Hepatic stellate cell (primary cell): Measurements from ENCODE around the gene PLEKHN1.
"Not testable (repeated sequence)": the region's sequence is repeated elsewhere in the genome, so short reads cannot be mapped to it uniquely, and the experiment has no call there.

ENCODE experiments used
- DNase-seq: peaks from one replicate; pipeline ENCODE4 v3.0.0; 2011; ENCODE audit warnings: low spot score

The PLEKHN1 gene

DNA sequence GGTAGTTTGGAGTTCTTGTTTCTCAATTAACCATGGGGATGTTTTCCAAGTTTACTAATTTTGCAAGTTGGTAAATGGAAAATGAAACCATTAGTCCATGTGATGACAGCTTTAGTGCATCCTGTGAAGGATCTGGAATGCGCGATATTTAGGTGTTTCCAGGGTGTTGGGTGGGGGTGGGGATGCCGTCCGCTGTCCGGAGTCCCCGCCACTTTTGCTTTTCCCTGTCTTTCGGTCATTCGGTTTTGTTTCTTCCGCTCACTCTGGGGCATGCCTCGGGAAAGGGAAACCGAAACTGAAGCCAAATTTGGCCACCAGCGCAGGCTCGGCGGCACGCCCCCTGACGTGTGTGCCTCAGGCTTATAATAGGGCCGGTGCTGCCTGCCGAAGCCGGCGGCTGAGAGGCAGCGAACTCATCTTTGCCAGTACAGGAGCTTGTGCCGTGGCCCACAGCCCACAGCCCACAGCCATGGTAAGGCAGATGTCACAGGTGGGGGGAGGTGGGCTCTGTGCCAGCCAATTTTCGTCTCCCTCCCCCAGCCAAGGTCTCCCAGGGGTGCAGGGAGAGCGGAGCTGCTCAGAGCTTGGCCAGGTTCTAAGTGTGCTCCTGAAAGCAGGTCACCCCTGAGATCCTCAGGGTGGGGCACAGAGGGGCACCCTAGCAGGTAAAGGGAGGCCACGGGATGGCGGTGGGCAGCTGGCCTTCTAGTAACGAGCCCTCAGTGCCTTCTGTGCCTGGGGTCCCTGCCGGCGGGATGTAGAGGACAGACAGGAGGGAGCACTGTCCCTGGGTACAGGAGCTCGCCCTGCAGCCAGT is 47.0 kb downstream of the PLEKHN1 start, which contains the start of gene ISG15:
Gene ISG15 (plus strand): TSS at position 393 of the 817 bp plus-strand sequence. CDS start 77 bp downstream, at position 470.
- peak; percentile 84 for DNase-seq

DNA sequence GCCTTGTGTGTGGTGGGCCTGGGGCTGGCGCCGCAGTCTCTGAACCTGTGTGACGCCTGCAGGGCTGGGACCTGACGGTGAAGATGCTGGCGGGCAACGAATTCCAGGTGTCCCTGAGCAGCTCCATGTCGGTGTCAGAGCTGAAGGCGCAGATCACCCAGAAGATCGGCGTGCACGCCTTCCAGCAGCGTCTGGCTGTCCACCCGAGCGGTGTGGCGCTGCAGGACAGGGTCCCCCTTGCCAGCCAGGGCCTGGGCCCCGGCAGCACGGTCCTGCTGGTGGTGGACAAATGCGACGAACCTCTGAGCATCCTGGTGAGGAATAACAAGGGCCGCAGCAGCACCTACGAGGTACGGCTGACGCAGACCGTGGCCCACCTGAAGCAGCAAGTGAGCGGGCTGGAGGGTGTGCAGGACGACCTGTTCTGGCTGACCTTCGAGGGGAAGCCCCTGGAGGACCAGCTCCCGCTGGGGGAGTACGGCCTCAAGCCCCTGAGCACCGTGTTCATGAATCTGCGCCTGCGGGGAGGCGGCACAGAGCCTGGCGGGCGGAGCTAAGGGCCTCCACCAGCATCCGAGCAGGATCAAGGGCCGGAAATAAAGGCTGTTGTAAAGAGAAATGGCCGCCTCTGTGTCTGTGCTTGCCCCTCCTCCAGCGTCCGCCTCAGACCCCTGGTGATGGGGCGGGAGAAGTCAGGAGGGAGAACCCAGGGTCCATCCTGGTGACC is 47.8 kb downstream of the PLEKHN1 start:
- DNase-seq: no peak

DNA sequence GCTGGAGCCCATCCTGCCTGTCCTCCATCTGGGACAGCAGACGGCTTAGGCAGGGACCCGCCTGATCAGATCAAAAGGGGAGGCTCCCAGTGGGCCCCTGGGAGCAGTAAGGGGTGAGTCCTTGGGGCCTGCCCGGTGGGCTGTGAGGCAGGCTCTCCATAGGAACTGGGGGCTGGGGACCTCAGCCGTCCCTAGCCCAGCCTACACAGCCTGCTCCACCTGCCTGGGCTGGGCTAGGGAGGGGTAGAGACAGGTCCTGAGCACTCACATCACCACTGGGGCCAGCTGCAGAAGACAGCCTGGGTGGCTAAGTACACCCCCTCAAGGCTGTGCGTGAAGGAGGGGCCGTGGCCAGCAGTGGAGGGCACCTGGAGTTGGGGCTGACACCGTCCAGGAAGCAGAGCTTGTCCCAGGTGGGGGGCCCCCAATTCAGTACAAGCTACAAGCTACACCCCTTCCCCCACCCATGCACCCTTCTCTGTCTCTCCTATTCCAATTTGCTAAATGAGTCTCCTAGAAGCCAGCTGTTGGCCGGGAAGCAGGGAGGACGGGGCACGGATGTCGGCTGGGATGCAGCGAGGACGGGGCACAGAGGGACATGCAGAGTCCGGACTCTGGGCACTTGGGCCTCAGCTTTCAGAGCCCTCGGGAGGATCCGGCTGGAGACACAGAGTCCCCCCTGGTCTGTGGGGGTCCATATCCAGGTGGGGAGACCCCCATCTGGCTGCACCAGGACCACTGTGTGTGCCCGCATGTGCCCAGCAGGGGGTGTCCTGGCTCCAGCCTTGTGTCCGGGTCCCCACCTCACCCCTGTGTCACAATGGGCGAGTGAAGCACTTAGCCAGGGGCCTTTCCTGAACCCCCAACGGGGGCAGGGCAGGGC is 48.8 kb downstream of the PLEKHN1 start:
- DNase-seq: no peak

DNA sequence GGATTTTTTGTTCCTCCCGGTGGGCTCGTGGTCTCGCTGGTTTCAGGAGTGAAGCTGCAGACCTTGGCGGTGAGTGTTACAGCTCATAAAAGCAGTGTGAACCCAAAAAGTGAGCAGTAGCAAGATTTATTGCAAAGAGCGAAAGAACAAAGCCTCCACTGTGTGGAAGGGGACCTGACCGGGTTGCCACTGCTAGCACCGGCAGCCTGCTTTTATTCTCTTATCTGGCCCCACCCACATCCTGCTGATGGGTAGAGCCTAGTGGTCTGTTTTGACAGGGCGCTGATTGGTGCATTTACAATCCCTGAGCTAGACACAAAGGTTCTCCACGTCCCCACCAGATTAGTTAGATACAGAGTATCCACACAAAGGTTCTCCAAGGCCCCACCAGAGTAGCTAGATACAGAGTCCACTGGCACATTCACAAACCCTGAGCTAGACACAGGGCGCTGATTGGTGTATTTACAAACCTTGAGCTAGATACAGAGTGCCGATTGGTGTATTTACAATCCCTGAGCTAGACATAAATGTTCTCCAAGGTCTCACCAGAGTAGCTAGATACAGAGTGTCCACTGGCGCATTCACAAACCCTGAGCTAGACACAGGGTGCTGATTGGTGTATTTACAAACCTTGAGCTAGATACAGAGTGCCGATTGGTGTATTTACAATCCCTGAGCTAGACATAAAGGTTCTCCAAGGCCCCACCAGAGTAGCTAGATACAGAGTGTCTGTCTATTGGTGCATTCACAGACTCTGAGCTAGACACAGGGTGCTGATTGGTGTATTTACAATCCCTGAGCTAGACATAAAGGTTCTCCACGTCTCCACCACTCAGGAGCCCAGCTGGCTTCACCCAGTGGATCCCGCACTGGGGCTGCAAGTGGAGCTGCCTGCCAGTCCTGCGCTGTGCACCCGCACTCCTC is 51.4 kb downstream of the PLEKHN1 start:
- not testable (repeated sequence) for DNase-seq

DNA sequence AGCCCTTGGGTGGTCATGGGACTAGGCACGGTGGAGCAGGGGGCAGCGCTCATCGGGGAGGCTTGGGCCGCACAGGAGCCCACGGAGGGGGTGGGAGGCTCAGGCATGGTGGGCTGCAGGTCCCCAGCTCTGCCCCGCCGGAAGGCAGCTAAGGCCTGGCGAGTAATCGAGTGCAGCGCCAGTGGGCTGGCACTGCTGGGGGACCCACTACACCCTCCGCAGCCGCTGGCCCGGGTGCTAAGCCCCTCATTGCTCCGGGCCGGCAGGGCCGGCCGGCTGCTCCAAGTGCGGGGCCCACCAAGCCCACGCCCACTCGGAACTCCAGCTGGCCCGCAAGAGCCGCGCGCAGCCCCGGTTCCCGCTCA is 52.0 kb downstream of the PLEKHN1 start:
- DNase-seq: not testable (repeated sequence)

DNA sequence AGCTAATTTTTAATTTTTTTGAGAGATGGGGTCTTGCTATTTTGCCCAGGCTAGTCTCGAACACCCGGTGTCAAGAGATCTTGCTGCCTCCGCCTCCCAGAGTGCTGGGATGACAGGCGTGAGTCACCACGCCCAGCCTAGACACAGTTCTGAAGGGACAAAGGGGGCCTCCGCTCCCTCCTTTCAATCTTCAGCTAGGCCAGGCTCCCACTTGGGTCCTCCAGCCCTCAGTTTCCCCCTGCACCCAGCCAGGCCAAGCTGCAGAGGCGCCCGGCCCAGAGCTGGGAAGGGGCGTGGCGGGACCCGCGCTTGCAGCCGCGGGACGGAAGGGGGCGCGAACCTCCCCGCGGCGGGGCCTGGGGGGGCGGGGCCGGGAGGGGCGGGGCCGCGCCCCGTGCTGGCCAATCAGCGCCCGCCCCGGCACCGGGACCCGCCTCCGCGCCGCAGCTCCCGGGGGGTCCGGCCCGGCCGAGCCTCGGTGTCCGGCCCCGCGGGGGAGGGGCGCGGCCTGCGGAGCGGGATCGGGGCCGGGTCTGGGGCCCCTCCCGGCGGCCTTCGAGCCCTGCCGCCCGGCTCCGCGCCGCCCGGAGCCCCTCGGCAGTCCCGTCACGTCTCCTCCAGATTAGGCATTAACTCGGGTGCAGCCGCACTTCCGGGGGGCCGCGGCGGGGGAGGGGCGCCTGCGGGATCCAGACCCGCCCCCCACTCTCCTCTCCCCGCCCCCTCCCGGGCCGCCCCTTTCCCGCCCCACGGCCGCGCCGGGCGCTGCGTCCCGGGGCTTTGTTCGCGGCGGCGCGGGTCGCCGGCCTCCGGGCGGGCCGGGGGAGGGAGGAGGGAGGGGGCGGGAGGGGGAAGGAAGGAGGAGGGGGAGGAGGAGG is 53.1 kb downstream of the PLEKHN1 start:
- DNase-seq: peak; percentile 97

DNA sequence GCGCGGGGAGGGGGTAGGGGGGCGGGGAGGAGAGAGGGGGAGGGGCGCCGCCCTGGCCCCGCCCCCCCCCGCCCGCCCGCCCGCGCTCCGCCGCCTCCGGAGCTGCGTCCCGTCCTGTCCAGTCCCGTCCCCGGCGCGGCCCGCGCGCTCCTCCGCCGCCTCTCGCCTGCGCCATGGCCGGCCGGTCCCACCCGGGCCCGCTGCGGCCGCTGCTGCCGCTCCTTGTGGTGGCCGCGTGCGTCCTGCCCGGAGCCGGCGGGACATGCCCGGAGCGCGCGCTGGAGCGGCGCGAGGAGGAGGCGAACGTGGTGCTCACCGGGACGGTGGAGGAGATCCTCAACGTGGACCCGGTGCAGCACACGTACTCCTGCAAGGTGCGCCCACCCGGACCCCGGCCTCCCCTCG is 53.7 kb downstream of the PLEKHN1 start, which contains the start of gene AGRN:
Gene AGRN (plus strand): TSS at position 121 of the 405 bp plus-strand sequence. CDS start 53 bp downstream, at position 174.
- no peak for DNase-seq

DNA sequence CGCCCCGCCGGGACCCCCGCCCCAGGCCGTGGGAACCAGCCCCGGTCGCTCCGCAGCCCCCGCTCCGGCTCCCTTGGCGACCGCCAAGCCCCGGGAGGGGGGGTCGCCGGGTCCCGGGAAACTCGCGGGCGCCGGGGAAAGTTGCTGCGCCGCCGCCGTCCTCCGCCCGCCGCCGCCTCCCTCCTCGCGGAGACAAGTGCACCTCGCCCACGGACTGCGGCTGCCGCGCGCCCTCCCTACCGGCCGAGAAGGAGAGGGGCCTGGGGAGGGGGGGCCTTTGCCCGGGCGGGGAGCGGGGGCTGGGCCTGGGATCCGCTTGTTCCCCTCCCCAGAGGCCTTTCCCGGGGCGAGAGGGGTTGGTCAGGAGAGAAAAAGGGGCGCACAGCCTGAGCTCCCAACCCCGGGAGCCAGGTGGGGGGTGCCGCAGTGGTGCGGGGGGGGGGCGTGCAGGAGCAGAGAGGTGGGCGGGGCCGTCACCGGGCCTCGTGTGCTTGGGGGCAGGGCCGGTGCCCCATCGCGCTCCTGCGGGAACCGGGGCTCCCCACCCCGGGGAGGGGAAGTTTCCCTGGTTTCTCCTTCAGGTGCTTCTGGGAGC is 54.2 kb downstream of the PLEKHN1 start:
- peak; percentile 50 for DNase-seq

DNA sequence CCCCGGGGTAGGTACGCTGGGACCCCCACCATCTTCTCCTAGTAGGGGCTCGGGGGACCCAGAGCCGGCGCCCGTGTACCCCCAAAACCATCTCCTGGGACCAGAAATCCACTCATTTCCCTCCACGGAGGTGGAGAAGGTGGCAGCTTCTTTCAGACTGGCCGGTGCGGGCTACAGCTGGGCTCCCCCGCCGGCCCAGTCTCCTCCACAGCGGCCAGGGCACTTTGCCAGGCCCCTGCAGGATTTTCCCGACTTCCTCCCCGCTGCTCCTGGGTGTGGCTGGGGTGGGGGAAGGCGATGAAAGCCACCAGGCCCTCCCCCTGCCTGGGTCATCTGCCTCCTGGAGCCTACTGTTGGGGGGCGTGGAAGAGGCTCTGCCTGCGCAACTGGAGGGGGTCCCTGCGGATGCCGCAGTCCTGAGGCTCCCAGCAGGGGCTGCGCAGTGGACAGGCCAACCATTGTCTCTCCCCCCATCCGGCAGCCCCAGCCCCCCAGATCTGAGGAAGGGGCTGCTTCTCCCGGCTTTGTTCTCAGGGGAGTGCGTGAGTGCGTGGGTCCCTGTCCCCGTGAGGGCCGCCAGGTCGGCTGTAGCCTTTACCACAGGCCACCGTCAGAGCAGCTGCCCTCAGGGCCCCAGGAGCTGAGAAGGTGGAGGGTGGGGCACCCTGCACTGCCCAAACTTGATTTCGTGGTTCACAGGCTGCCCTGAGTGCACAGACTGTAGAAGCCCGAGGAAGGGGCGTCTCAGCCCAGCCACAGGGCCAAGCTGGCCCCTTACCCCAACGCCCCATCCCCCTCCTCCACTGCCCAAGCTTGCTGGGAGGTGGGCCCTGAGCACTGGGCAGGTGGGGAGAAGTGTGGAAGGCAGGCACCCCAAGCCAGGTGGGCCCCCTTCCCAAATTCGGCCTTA is 55.0 kb downstream of the PLEKHN1 start:
- DNase-seq: peak; percentile 87

DNA sequence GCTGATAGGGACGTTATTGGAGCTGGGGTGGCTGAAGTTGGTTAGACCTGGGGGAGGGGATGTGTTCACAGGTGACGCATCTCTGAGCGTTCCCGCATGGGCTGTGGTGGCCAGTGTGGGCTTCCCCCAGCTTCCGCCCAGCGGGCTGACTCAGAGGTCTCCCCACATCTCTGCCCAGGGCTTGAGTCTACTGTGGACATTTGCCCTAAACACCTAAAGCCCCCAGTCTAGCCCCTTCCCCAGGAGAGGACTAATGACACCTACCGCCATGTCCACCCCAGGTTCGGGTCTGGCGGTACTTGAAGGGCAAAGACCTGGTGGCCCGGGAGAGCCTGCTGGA is 55.6 kb downstream of the PLEKHN1 start:
- DNase-seq: no peak

DNA sequence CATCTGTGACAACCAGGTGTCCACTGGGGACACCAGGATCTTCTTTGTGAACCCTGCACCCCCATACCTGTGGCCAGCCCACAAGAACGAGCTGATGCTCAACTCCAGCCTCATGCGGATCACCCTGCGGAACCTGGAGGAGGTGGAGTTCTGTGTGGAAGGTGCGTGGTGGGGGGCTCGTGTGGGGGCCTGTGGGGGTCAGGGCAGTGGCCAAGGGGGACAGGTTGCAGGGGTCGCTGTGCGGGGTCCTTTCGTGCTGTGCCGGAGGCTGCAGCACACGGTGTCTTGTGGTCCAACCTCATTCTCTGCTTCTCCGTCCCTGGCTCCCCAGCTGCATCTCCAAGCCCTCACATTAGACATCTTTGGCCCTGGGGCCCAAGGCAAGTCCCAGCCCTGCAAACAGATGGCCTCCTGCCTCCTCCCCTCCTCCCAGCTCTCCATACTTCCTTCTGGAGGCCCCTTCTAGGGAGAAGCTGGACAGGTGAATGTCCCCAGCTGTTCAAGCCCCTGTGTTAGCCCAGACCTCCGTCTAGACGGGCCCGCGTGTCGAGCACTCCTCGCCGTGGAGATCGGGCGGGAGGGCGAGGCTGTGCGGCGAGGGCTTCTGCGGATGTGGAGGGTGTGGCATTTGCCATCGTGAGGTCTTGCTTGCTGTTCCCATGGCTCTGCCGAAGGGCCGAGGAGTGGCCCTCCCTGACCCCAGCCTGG is 56.2 kb downstream of the PLEKHN1 start:
- no peak for DNase-seq

DNA sequence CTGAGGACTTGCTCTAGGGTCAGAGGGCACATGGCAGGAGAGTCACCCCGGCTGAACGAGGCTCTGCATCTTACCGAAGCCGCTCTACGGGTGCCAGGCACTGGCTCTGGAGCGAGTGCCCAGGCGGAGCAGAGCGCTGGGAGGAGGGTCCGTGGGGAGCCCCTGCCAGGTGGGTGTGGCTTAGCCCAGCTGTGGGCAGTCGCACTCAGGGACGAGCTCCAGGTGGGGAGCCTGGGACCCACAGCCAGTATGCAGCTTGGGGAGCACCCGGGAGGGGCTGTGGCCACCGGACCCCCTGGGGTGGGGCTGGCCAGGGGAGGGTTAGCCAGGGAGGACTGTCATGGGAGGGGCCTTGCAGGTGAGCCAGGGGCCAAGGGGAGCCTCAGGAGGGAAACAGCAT is 57.4 kb downstream of the PLEKHN1 start:
- no peak for DNase-seq

DNA sequence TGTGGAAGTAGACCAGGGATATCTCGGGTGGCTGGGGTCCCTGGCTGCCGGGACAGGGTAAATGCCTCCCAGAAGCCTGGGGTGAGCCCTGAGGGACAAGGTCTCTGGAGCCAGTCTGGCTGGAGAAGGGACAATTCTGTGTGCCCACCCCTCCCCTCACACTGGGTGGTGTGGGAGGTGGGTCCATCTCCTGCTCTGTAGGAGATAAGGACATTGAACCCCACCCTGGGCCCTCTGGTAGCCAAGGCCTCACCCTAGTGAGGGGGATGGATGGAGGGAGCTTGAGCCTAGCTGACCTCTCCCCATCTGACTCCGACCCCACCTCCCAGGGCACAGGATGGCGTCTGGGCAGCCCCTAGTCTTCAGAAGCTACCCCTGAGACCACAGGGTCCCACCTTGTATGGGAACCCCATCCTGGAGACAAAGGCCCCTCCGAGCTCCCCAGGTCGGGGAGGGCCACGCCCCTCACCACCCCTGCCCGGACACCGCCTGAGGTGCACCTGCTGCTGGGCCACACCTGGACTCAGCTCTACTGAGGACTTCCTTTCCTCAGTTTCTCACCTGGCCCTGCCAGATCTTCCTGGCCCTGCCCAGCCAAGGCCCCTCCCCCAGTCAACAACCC is 58.0 kb downstream of the PLEKHN1 start:
- DNase-seq: no peak

DNA sequence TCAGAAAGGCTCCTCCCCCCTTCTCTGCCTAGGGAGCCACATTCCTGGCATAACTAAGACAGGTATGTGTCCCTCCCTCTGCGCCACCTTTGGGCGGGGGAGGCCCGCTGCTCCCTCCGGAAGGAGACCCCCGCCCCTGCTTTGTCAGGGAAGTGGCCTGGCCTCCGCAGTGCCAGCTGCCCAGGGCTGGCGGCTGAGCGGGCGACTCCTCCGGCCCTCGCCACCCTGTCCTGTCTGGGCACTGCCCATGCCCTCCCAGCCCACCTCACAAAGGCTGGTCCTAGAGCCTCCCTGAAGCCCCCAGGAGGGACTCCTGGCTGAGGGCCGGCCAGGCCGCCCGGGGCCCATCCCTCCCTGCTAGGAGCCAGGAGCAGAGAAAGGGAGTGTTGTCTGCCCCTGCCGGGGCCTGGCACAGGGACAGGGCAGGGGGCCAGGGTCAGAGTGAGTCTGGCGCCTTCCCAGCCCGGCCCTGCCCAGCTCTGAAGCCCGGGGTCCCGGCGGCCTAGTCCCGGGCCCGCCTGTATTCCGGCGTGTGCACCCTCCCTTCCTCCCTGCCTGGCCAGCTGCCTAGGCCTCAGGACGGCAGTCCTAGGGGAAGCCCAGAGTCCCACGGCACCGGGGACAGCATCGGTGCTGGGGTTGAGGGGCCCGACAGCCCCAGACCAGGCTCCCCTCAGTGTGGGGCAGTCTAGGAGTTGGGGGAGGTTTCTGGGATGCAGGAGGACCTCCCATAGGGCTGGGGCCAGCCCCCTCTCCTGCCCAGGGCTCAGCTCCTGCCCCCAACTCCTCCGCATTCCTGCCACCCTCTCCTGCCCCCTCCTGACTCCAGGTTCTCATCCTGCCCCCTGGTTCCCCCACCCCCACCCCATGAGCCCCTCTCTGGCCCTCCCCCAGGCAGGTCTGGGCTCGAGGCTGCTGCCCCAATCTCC is 58.8 kb downstream of the PLEKHN1 start:
- DNase-seq: no peak
